Measurements from ENCODE around the gene HYLS1. TPM values are rescaled to one million over a fixed set of nuclear protein-coding genes. Genes with fewer than 3 reads are reported as not detected.

The HYLS1 gene
- total and polyA plus RNA-seq, 9 of the 15 experiments (the other 6 are each of a cell fraction or from before 2014, with no cell fraction given): 2.7 to 8.2 (median 4.8) TPM

DNA sequence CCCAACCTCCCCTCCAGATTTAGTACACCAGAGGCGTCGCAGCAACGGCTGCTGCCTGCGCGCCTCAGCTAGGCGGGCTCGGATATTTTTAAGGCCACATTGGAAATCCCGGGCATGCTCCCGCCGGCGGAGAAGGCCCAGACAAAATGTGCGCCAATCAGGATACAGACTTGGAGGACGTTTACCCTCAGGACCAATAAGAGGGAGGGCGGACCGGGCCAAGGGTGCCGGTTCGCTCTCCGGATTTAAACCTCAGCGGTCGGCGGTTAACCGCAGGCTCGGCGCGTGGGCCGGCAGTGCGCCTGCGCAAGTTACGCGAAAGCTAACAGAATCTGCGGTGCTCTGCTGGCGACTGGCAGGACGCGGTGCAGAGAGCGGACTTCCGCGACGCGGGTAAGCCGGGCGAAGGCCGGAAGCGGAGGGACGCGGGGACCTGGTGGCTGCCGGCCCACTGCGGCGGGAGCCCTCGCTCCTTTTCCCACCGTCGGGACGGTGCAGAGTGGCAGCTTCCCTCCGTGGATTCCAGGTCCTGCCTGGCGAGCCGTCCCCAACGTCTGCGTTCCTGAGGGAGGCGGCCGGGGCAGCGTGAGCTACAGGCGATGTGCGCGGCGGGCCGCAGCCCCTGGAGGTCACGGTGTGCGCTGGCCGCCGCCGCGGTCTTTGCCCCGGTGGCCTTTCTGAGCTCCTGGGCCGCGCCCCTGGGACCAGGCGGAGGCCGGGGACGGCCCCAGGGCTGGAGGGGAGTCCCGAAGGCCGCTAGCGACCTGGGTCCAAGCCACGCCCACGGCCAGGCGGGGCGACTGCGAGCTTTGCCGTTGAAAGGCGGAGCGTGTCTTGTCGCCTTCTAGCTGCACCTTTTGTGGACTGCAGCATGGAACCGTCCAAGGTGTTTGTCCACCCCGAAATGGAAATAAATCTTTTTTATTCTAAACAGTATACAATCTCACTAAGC is at the start of gene HYLS1 (continued):
- TF ChIP-seq, protein P1, sequence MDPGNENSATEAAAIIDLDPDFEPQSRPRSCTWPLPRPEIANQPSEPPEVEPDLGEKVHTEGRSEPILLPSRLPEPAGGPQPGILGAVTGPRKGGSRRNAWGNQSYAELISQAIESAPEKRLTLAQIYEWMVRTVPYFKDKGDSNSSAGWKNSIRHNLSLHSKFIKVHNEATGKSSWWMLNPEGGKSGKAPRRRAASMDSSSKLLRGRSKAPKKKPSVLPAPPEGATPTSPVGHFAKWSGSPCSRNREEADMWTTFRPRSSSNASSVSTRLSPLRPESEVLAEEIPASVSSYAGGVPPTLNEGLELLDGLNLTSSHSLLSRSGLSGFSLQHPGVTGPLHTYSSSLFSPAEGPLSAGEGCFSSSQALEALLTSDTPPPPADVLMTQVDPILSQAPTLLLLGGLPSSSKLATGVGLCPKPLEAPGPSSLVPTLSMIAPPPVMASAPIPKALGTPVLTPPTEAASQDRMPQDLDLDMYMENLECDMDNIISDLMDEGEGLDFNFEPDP (CRISPR knock-in tag; IDR thresholded peaks at IDR 0.05): no peak
- TF ChIP-seq CBX3 (IDR thresholded peaks at IDR 0.05; ENCODE audit: borderline replicate concordance in 1 of 2, low read length in 2 of 2) (peak in 1 of 2 experiments; percentile 49; a peak in 1 of 3 replicates), EGR1 (conservative IDR thresholded peaks at IDR 0.05) (peak; percentile 58; the same call in 1 of the 2 replicates), CEBPG (CRISPR knock-in tag; IDR thresholded peaks at IDR 0.05) (no peak), CEBPG (tag; conservative IDR thresholded peaks at IDR 0.05 in 1 of 2, IDR thresholded peaks at IDR 0.05 in 1 of 2) (no peak), ZNF232 (CRISPR knock-in tag; IDR thresholded peaks at IDR 0.05) (no peak), ZNF212 (CRISPR knock-in tag; IDR thresholded peaks at IDR 0.05) (no peak), FOXK1 (CRISPR knock-in tag; IDR thresholded peaks at IDR 0.05; ENCODE audit: borderline replicate concordance) (no peak), FOXM1 (IDR thresholded peaks at IDR 0.05; ENCODE audit: low read depth) (peak; percentile 98), FOXM1 (CRISPR knock-in tag; IDR thresholded peaks at IDR 0.05; ENCODE audit: low read depth) (0 out of 2 replicates have a peak, but pooled peaks have one; percentile 39), SLC30A9 (CRISPR knock-in tag; IDR thresholded peaks at IDR 0.05) (no peak)
- TF ChIP-seq, protein P2, sequence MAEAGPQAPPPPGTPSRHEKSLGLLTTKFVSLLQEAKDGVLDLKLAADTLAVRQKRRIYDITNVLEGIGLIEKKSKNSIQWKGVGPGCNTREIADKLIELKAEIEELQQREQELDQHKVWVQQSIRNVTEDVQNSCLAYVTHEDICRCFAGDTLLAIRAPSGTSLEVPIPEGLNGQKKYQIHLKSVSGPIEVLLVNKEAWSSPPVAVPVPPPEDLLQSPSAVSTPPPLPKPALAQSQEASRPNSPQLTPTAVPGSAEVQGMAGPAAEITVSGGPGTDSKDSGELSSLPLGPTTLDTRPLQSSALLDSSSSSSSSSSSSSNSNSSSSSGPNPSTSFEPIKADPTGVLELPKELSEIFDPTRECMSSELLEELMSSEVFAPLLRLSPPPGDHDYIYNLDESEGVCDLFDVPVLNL (CRISPR knock-in tag; IDR thresholded peaks at IDR 0.05; ENCODE audit: low read depth): no peak
- TF ChIP-seq, protein P3, sequence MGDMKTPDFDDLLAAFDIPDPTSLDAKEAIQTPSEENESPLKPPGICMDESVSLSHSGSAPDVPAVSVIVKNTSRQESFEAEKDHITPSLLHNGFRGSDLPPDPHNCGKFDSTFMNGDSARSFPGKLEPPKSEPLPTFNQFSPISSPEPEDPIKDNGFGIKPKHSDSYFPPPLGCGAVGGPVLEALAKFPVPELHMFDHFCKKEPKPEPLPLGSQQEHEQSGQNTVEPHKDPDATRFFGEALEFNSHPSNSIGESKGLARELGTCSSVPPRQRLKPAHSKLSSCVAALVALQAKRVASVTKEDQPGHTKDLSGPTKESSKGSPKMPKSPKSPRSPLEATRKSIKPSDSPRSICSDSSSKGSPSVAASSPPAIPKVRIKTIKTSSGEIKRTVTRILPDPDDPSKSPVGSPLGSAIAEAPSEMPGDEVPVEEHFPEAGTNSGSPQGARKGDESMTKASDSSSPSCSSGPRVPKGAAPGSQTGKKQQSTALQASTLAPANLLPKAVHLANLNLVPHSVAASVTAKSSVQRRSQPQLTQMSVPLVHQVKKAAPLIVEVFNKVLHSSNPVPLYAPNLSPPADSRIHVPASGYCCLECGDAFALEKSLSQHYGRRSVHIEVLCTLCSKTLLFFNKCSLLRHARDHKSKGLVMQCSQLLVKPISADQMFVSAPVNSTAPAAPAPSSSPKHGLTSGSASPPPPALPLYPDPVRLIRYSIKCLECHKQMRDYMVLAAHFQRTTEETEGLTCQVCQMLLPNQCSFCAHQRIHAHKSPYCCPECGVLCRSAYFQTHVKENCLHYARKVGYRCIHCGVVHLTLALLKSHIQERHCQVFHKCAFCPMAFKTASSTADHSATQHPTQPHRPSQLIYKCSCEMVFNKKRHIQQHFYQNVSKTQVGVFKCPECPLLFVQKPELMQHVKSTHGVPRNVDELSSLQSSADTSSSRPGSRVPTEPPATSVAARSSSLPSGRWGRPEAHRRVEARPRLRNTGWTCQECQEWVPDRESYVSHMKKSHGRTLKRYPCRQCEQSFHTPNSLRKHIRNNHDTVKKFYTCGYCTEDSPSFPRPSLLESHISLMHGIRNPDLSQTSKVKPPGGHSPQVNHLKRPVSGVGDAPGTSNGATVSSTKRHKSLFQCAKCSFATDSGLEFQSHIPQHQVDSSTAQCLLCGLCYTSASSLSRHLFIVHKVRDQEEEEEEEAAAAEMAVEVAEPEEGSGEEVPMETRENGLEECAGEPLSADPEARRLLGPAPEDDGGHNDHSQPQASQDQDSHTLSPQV (IDR thresholded peaks at IDR 0.05): peak; percentile 50; the same call in 1 of the 2 replicates
- TF ChIP-seq, protein P4, sequence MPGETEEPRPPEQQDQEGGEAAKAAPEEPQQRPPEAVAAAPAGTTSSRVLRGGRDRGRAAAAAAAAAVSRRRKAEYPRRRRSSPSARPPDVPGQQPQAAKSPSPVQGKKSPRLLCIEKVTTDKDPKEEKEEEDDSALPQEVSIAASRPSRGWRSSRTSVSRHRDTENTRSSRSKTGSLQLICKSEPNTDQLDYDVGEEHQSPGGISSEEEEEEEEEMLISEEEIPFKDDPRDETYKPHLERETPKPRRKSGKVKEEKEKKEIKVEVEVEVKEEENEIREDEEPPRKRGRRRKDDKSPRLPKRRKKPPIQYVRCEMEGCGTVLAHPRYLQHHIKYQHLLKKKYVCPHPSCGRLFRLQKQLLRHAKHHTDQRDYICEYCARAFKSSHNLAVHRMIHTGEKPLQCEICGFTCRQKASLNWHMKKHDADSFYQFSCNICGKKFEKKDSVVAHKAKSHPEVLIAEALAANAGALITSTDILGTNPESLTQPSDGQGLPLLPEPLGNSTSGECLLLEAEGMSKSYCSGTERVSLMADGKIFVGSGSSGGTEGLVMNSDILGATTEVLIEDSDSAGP (CRISPR knock-in tag; IDR thresholded peaks at IDR 0.05): no peak
- TF ChIP-seq, protein P5, sequence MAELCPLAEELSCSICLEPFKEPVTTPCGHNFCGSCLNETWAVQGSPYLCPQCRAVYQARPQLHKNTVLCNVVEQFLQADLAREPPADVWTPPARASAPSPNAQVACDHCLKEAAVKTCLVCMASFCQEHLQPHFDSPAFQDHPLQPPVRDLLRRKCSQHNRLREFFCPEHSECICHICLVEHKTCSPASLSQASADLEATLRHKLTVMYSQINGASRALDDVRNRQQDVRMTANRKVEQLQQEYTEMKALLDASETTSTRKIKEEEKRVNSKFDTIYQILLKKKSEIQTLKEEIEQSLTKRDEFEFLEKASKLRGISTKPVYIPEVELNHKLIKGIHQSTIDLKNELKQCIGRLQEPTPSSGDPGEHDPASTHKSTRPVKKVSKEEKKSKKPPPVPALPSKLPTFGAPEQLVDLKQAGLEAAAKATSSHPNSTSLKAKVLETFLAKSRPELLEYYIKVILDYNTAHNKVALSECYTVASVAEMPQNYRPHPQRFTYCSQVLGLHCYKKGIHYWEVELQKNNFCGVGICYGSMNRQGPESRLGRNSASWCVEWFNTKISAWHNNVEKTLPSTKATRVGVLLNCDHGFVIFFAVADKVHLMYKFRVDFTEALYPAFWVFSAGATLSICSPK (IDR thresholded peaks at IDR 0.05; ENCODE audit: borderline replicate concordance): no peak

All from K562 (cell line).